Hepatocyte (in vitro differentiated cells): Measurements from ENCODE around the gene ZNF888. TPM values are rescaled to one million over a fixed set of nuclear protein-coding genes. Genes with fewer than 3 reads are reported as not detected.
A peak's percentile ranks its signal among the peaks of the same experiment; 100 is the strongest.
"Not testable (repeated sequence)": the region's sequence is repeated elsewhere in the genome, so short reads cannot be mapped to it uniquely, and the experiment has no call there.

Experiments
- DNase-seq: peaks from one replicate; pipeline ENCODE4 v3.0.0-alpha.2; 2016; ENCODE audit warnings: low spot score
- H2AFZ ChIP-seq: fragments of 200-600 bp; sonication (generic); 2 replicates; pipeline ENCODE4 v1.6.0; 2016; ENCODE audit warnings: antibody characterized with exemption, mild to moderate bottlenecking
- H3K27ac ChIP-seq: fragments of 200-600 bp; sonication (generic); 2 replicates; pipeline ENCODE4 v1.5.1; 2016; ENCODE audit warnings: mild to moderate bottlenecking
- H3K27me3 ChIP-seq: fragments of 200-600 bp; sonication (generic); 2 replicates; pipeline ENCODE4 v1.6.1; 2016
- H3K36me3 ChIP-seq: fragments of 200-600 bp; sonication (generic); replicated peaks from 2 replicates; pipeline ENCODE4 v1.5.1; 2016; ENCODE audit warnings: low read depth; ENCODE audit not compliant: insufficient read depth
- H3K4me1 ChIP-seq: fragments of 200-600 bp; sonication (generic); 2 replicates; pipeline ENCODE4 v1.5.1; 2016; ENCODE audit warnings: mild to moderate bottlenecking, moderate library complexity; ENCODE audit not compliant: insufficient read depth
- H3K4me2 ChIP-seq: fragments of 200-600 bp; sonication (generic); 2 replicates; pipeline ENCODE4 v1.6.0; 2016
- H3K4me3 ChIP-seq: fragments of 200-600 bp; sonication (generic); 2 replicates; pipeline ENCODE4 v1.5.1; 2016; ENCODE audit warnings: mild to moderate bottlenecking
- H3K79me2 ChIP-seq: fragments of 200-600 bp; sonication (generic); 2 replicates; pipeline ENCODE4 v1.6.0; 2017; ENCODE audit warnings: mild to moderate bottlenecking
- H3K9me2 ChIP-seq: fragments of 200-600 bp; sonication (generic); replicated peaks from 2 replicates; pipeline ENCODE4 v1.6.0; 2017; ENCODE audit warnings: mild to moderate bottlenecking; ENCODE audit not compliant: insufficient read depth
- H3K9me3 ChIP-seq: fragments of 200-600 bp; sonication (generic); 2 replicates; pipeline ENCODE4 v1.5.1; 2016; ENCODE audit warnings: low read depth, mild to moderate bottlenecking
- H4K20me1 ChIP-seq: fragments of 200-600 bp; sonication (generic); 2 replicates; pipeline ENCODE4 v1.6.0; 2016; ENCODE audit warnings: mild to moderate bottlenecking; ENCODE audit not compliant: insufficient read depth, poor library complexity, severe bottlenecking
- CTCF ChIP-seq: fragments of 200-600 bp; sonication (generic); IDR thresholded peaks from 2 replicates; pipeline ENCODE4 v1.5.1; 2016; ENCODE audit warnings: antibody characterized with exemption, mild to moderate bottlenecking; ENCODE audit not compliant: poor library complexity
- EZH2 ChIP-seq: fragments of 200-600 bp; sonication (generic); IDR thresholded peaks from 2 replicates; pipeline ENCODE4 v1.6.1; 2016; ENCODE audit warnings: antibody characterized with exemption, mild to moderate bottlenecking, borderline replicate concordance
- EZH2phosphoT487 ChIP-seq: fragments of 200-600 bp; sonication (generic); IDR thresholded peaks from one replicate; pipeline ENCODE4 v1.6.1; 2018; ENCODE audit warnings: antibody characterized with exemption, mild to moderate bottlenecking, low read depth, moderate library complexity; ENCODE audit not compliant: unreplicated experiment, severe bottlenecking
- WGBS: methylation state at CpG from one replicate; pipeline ENCODE4 v1.1.6; 2016; ENCODE audit warnings: low lambda C conversion rate; ENCODE audit errors: missing lambda C conversion rate; 5-methylcytosine and 5-hydroxymethylcytosine counted together
- polyA plus RNA-seq: library from polyadenylated mRNA; unstranded; fragments of >200 nt; fragmentation: Nextera tagmentation; extraction: Ambion mirVana; gene quantifications from 2 replicates; pipeline ENCODE4 v1.2.1, GENCODE V29; 2016
- total RNA-seq: library from RNA; depleted of rRNA; stranded (reverse); fragments of >200 nt; gene quantifications from 2 replicates; pipeline ENCODE4 v1.2.3, GENCODE V29; 2014

ZNF888 gene
- total and polyA plus RNA-seq, 2 experiments from 2014 or later: 4.8 to 9.3 TPM

DNA sequence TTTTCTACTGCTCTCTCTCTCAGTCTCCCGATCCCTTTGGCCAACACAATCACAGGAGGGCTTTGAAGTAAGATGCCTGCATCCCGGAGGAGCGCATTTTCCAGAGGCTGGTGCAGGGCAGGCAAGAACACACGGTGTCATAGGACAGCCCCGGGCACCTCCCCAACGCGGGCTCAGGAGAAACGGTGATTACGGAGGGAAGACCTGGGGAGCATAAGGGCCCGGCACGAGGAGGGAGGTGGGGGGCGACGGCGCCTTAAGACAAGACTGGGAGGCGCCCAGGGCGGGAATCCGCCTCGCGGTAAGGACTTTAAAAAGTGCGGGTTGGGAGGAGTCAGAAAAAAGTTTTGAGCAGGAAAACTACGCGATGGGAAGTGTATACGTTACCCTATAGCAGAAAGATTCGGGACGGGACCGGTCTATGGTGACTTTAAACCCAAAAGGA is 18.7 kb upstream of the ZNF888 start:
- WGBS: under 1% methylated on average over 26 of the region's 26 CpGs
- Histone ChIP-seq H3K27me3 (no peaks in the 10 kb centered on the region), H3K79me2 (peaks cover 40% of the 10 kb centered on the region), H3K27ac (peak overlapping the region; percentile 90), H3K4me3 (peak overlapping the region; percentile 85), H3K36me3 (no peaks in the 10 kb centered on the region), H2AFZ (peak overlapping the region; percentile 90), H3K4me2 (peak overlapping the region; percentile 92), H3K9me3 (no peaks in the 10 kb centered on the region), H3K4me1 (peaks cover 19% of the 10 kb centered on the region), H4K20me1 (no peaks in the 10 kb centered on the region), H3K9me2 (no peaks in the 10 kb centered on the region)
- peak; percentile 58 for DNase-seq
- TF ChIP-seq EZH2phosphoT487: no peak
- no peak for TF ChIP-seq EZH2
- no peak for TF ChIP-seq CTCF

- Histone ChIP-seq H3K27ac (peak overlapping the region; percentile 90), H3K4me3 (peak overlapping the region; percentile 85), H3K4me2 (peak overlapping the region; percentile 92), H3K4me1 (peaks cover 23% of the 10 kb centered on the region), H3K79me2 (peaks cover 40% of the 10 kb centered on the region), H2AFZ (peak overlapping the region; percentile 90)
- WGBS: 39% methylated on average over 2 of the region's 2 CpGs
- H3K36me3 ChIP-seq, H3K27me3 ChIP-seq, H3K9me3 ChIP-seq, H3K9me2 ChIP-seq, DNase-seq, H4K20me1 ChIP-seq: not testable (repeated sequence)
Observed at GRCh38 chr19:52941523-52941922, 18.3 kb upstream of the ZNF888 start.

DNA sequence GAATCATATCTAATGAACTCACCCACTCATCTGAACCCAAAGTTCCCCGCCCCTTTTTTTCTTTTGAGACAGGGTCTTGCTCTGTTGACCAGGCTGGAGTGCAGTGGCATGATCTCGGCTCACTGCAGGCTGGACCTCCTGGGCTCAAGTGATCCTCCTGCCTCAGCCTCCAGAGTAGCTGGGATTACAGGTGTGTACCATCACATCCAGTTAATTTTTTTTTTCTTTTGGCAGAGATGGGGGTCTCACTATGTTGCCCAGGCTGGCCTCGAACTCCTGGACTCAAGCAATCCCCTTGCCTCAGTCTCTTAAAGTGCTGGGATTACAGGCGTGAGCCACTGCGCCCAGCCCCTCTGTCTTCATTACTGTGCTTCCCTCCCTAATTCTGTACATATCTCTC is 17.7 kb upstream of the ZNF888 start:
- H3K27me3 ChIP-seq, H3K27ac ChIP-seq, H3K9me2 ChIP-seq, H4K20me1 ChIP-seq, H3K36me3 ChIP-seq, DNase-seq, H2AFZ ChIP-seq, H3K9me3 ChIP-seq, H3K4me3 ChIP-seq: not testable (repeated sequence)
- peak overlapping the region; percentile 92 for H3K4me2 ChIP-seq
- 86% methylated on average over 5 of the region's 5 CpGs for WGBS
- H3K79me2 ChIP-seq: peaks cover 40% of the 10 kb centered on the region
- peaks cover 28% of the 10 kb centered on the region for H3K4me1 ChIP-seq

GRCh38 chr19:52938761-52939160 is 15.5 kb upstream of the ZNF888 start:
- H3K4me3 ChIP-seq: no peak overlapping the region
- TF ChIP-seq EZH2phosphoT487: no peak
- no peak for TF ChIP-seq EZH2
- TF ChIP-seq CTCF: no peak
- peaks cover 31% of the 10 kb centered on the region for H3K4me1 ChIP-seq
- no peaks in the 10 kb centered on the region for H4K20me1 ChIP-seq
- no peak overlapping the region for H3K4me2 ChIP-seq
- H3K9me3 ChIP-seq: no peaks in the 10 kb centered on the region
- no peaks in the 10 kb centered on the region for H3K9me2 ChIP-seq
- no peaks in the 10 kb centered on the region for H3K27me3 ChIP-seq
- H3K79me2 ChIP-seq: peaks cover 54% of the 10 kb centered on the region
- H2AFZ ChIP-seq: no peak overlapping the region
- DNase-seq: no peak
- peak overlapping the region; percentile 82 for H3K27ac ChIP-seq
- peaks cover 2% of the 10 kb centered on the region for H3K36me3 ChIP-seq
- 56% methylated on average over 5 of the region's 5 CpGs for WGBS
